H9 (cell line): Measurements from ENCODE around the gene PARD6G. TPM values are rescaled to one million over a fixed set of nuclear protein-coding genes. Genes with fewer than 3 reads are reported as not detected.

Experiments
- DNase-seq: peaks from one replicate; pipeline ENCODE4 v3.0.0-alpha.2; 2017
- H2AFZ ChIP-seq: one replicate; pipeline ENCODE4 v1.6.1; 2013; ENCODE audit warnings: mild to moderate bottlenecking, low read length, control low read depth, moderate library complexity
- H2AK5ac ChIP-seq: 2 replicates; pipeline ENCODE4 v1.6.1; 2013; ENCODE audit warnings: low read length, control low read depth, mixed read lengths; ENCODE audit not compliant: insufficient read length
- H2BK120ac ChIP-seq: one replicate; pipeline ENCODE4 v1.6.1; 2013; ENCODE audit warnings: low read depth, mild to moderate bottlenecking, low read length, control low read depth, inconsistent platforms; ENCODE audit not compliant: poor library complexity, severe bottlenecking
- H2BK12ac ChIP-seq: 2 replicates; pipeline ENCODE4 v1.6.1; 2013; ENCODE audit warnings: low read length, control low read depth, mixed read lengths, low read depth; ENCODE audit not compliant: insufficient read length
- H2BK15ac ChIP-seq: 2 replicates; pipeline ENCODE4 v1.6.1; 2013; ENCODE audit warnings: low read depth, low read length, control low read depth
- H2BK20ac ChIP-seq: one replicate; pipeline ENCODE4 v1.6.1; 2013; ENCODE audit warnings: low read depth, mild to moderate bottlenecking, low read length, control low read depth, inconsistent platforms; ENCODE audit not compliant: poor library complexity, severe bottlenecking
- H2BK5ac ChIP-seq: 2 replicates; pipeline ENCODE4 v1.6.1; 2013; ENCODE audit warnings: low read length, control low read depth, mixed read lengths; ENCODE audit not compliant: insufficient read length
- H3K14ac ChIP-seq: 2 replicates; pipeline ENCODE4 v1.6.1; 2013; ENCODE audit warnings: low read length, control low read depth; ENCODE audit not compliant: insufficient read depth
- H3K18ac ChIP-seq: 2 replicates; pipeline ENCODE4 v1.6.1; 2013; ENCODE audit warnings: low read depth, mild to moderate bottlenecking, mixed read lengths, low read length, control low read depth; ENCODE audit not compliant: insufficient read length
- H3K23ac ChIP-seq: 2 replicates; pipeline ENCODE4 v1.6.1; 2013; ENCODE audit warnings: low read length, control low read depth, mixed read lengths, low read depth; ENCODE audit not compliant: insufficient read length
- H3K23me2 ChIP-seq: 2 replicates; pipeline ENCODE4 v1.6.1; 2013; ENCODE audit warnings: low read depth, mild to moderate bottlenecking, mixed read lengths, low read length, control low read depth; ENCODE audit not compliant: insufficient read length, poor library complexity, severe bottlenecking
- H3K27ac ChIP-seq: 2 replicates; pipeline ENCODE4 v1.5.1; 2013; ENCODE audit warnings: low read length, control low read depth, mixed read lengths, low read depth; ENCODE audit not compliant: insufficient read length
- H3K27me3 ChIP-seq: 2 replicates; pipeline ENCODE4 v1.6.1; 2013; ENCODE audit warnings: low read length, control low read depth, inconsistent platforms; ENCODE audit not compliant: insufficient read depth
- H3K4ac ChIP-seq: 2 replicates; pipeline ENCODE4 v1.6.1; 2013; ENCODE audit warnings: low read depth, mild to moderate bottlenecking, control low read depth, inconsistent platforms, low read length, moderate library complexity
- H3K4me1 ChIP-seq: 2 replicates; pipeline ENCODE4 v1.6.1; 2013; ENCODE audit warnings: low read length, control low read depth, inconsistent platforms; ENCODE audit not compliant: insufficient read depth
- H3K4me2 ChIP-seq: 2 replicates; pipeline ENCODE4 v1.6.1; 2013; ENCODE audit warnings: low read length, control low read depth, mixed read lengths; ENCODE audit not compliant: insufficient read length, insufficient read depth
- H3K56ac ChIP-seq: 2 replicates; pipeline ENCODE4 v1.6.1; 2013; ENCODE audit warnings: low read depth, mild to moderate bottlenecking, mixed read lengths, low read length, control low read depth; ENCODE audit not compliant: insufficient read length
- H3K79me1 ChIP-seq: 2 replicates; pipeline ENCODE4 v1.6.1; 2013; ENCODE audit warnings: low read depth, mild to moderate bottlenecking, moderate library complexity, low read length, control low read depth, inconsistent platforms; ENCODE audit not compliant: insufficient read depth, poor library complexity, severe bottlenecking
- H3K79me2 ChIP-seq: 2 replicates; pipeline ENCODE4 v1.6.1; 2013; ENCODE audit warnings: low read length, control low read depth, inconsistent platforms; ENCODE audit not compliant: insufficient read depth
- H3K9ac ChIP-seq: 2 replicates; pipeline ENCODE4 v1.6.1; 2013; ENCODE audit warnings: low read length, control low read depth, mixed read lengths; ENCODE audit not compliant: insufficient read length; ENCODE audit errors: extremely low read depth
- H3K9me3 ChIP-seq: one replicate; pipeline ENCODE4 v1.6.1; 2013; ENCODE audit warnings: low read depth, low read length, inconsistent platforms; ENCODE audit not compliant: control insufficient read depth
- H3T11ph ChIP-seq: one replicate; pipeline ENCODE4 v1.6.1; 2013; ENCODE audit warnings: mild to moderate bottlenecking, low read length, control low read depth, inconsistent platforms
- H4K20me1 ChIP-seq: one replicate; pipeline ENCODE4 v1.6.1; 2013; ENCODE audit not compliant: control insufficient read depth, insufficient read length, insufficient read depth
- H4K5ac ChIP-seq: 2 replicates; pipeline ENCODE4 v1.6.1; 2013; ENCODE audit warnings: low read depth, mild to moderate bottlenecking, mixed read lengths, low read length, control low read depth; ENCODE audit not compliant: insufficient read length
- H4K8ac ChIP-seq: replicated peaks from 2 replicates; pipeline ENCODE4 v1.6.1; 2013; ENCODE audit warnings: low read length, control low read depth, mixed read lengths, low read depth; ENCODE audit not compliant: insufficient read length
- H4K91ac ChIP-seq: 2 replicates; pipeline ENCODE4 v1.6.1; 2013; ENCODE audit warnings: low read depth, mild to moderate bottlenecking, moderate library complexity, mixed read lengths, low read length, control low read depth; ENCODE audit not compliant: insufficient read length
- H3K27ac Mint-ChIP-seq, 3 experiments: 2 replicates in 2 of 3; 3 replicates in 1 of 3; pipeline ENCODE4 v1.8.0; 2020 to 2021; ENCODE audit warnings: mixed read lengths in 3 of 3, mild to moderate bottlenecking in 1 of 3, moderate library complexity in 1 of 3
- H3K27me3 Mint-ChIP-seq: 2 replicates; pipeline ENCODE4 v1.8.0; 2021; ENCODE audit warnings: low read depth, mild to moderate bottlenecking, moderate library complexity, mixed read lengths
- H3K36me3 Mint-ChIP-seq, 3 experiments: 2 replicates in 2 of 3; 3 replicates in 1 of 3; pipeline ENCODE4 v1.8.0; 2020 to 2021; ENCODE audit warnings: low read depth in 3 of 3, mixed read lengths in 3 of 3; ENCODE audit not compliant: insufficient read depth in 1 of 3
- H3K4me1 Mint-ChIP-seq, 2 experiments: 2 replicates each; pipeline ENCODE4 v1.8.0; 2020; ENCODE audit warnings: mixed read lengths in 2 of 2
- H3K4me3 Mint-ChIP-seq, 2 experiments: 2 replicates in 1 of 2; 3 replicates in 1 of 2; pipeline ENCODE4 v1.8.0; 2020 to 2021; ENCODE audit warnings: mild to moderate bottlenecking in 2 of 2, mixed read lengths in 2 of 2, moderate library complexity in 1 of 2
- H3K9me3 Mint-ChIP-seq, 2 experiments: 2 replicates in 1 of 2; 3 replicates in 1 of 2; pipeline ENCODE4 v1.8.0; 2020; ENCODE audit warnings: mild to moderate bottlenecking in 2 of 2, mixed read lengths in 2 of 2, moderate library complexity in 1 of 2
- CTCF ChIP-seq: fragments of 200-600 bp; sonication (generic); conservative IDR thresholded peaks from 3 replicates; pipeline ENCODE4 v1.8.0; 2021; ENCODE audit warnings: antibody characterized with exemption, mild to moderate bottlenecking
- WGBS: extraction: QIAGEN DNeasy Blood & Tissue Kit; methylation state at CpG from one replicate; pipeline ENCODE4 v1.1.7; 2013; ENCODE audit warnings: missing lambda C conversion rate, low lambda C conversion rate, mixed read lengths; ENCODE audit not compliant: insufficient read length; ENCODE audit errors: extremely low coverage; 5-methylcytosine and 5-hydroxymethylcytosine counted together
- total RNA-seq: library from RNA; stranded (reverse); gene quantifications from 2 replicates; pipeline ENCODE4 v1.2.1, GENCODE V29; 2021

PARD6G gene
- total RNA-seq, 1 experiment from 2014 or later: 11.2 TPM

DNA sequence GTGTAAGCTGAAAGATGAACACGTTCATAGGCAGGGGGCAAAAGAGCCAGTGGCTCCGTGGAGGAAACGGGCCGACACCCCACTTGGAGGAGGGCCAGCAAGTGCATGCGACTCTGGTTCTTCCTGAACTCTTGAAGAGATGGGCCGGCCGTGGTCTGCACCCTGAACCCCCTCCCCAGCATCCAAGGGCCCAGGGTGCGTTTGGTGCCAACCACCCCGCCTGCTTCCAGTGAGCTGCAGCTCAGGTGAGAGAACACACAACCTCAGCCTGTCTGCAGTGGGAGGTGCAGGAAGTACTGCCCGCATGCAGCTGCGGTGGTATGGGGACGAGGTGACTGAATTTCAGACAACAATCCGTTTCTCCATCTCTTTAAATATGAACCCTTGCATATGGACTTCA is 79.4 kb downstream of the PARD6G start:
- Histone ChIP-seq H3K4me2 (no peak overlapping the region), H3K79me2 (no peaks in the 10 kb centered on the region), H4K20me1 (no peaks in the 10 kb centered on the region), H4K91ac (no peak overlapping the region), H3K27ac (no peak overlapping the region), H3K23ac (no peak overlapping the region), H3K14ac (no peak overlapping the region), H2BK120ac (no peak overlapping the region), H3K27me3 (no peaks in the 10 kb centered on the region), H2BK5ac (no peak overlapping the region), H2BK12ac (no peak overlapping the region), H4K8ac (no peak overlapping the region), H3K4ac (no peak overlapping the region), H4K5ac (no peak overlapping the region), H3K9me3 (no peaks in the 10 kb centered on the region), H2BK15ac (no peak overlapping the region), H2BK20ac (no peak overlapping the region), H3K9ac (no peak overlapping the region), H3K79me1 (no peaks in the 10 kb centered on the region), H3T11ph (no peak overlapping the region), H2AFZ (no peak overlapping the region), H3K4me1 (no peaks in the 10 kb centered on the region), H3K23me2 (no peaks in the 10 kb centered on the region), H3K56ac (no peak overlapping the region), H3K18ac (no peak overlapping the region), H2AK5ac (no peak overlapping the region)
- no peak for DNase-seq
- no peak for TF ChIP-seq CTCF
- Mint-ChIP-seq H3K4me3 (no peak overlapping the region), H3K9me3 (peaks cover 22 to 25% of the 10 kb centered on the region in 2 experiments), H3K36me3 (peaks cover 17 to 25% (median 19%) of the 10 kb centered on the region in 3 experiments), H3K27me3 (peaks cover 13% of the 10 kb centered on the region), H3K27ac (no peak overlapping the region), H3K4me1 (peaks cover 3 to 6% of the 10 kb centered on the region in 2 experiments; a peak in 3 of 4 replicates)
- no CpG with 5 or more reads among the region's 13 CpGs for WGBS
